Keratinocyte (primary cell): ENCODE measurements around the gene TXNDC2.

ENCODE experiments used
- EZH2 ChIP-seq: IDR thresholded peaks from one replicate; pipeline ENCODE4 v1.6.1; 2012; ENCODE audit warnings: inconsistent platforms, mild to moderate bottlenecking, low read length, moderate library complexity
- TF ChIP-seq, protein P1 (sequence below), 3 experiments: IDR thresholded peaks in 1 of 3; conservative IDR thresholded peaks in 1 of 3; optimal IDR thresholded peaks in 1 of 3; 2 replicates in 2 of 3; 3 replicates in 1 of 3; pipeline versions ENCODE3 to v1.5.1; 2011; ENCODE audit warnings: low read length in 3 of 3, mild to moderate bottlenecking in 3 of 3, moderate library complexity in 2 of 3, control low read depth in 1 of 3, inconsistent platforms in 1 of 3; ENCODE audit not compliant: insufficient read depth in 2 of 3; ENCODE audit errors: extremely low read depth in 1 of 3

DNA sequence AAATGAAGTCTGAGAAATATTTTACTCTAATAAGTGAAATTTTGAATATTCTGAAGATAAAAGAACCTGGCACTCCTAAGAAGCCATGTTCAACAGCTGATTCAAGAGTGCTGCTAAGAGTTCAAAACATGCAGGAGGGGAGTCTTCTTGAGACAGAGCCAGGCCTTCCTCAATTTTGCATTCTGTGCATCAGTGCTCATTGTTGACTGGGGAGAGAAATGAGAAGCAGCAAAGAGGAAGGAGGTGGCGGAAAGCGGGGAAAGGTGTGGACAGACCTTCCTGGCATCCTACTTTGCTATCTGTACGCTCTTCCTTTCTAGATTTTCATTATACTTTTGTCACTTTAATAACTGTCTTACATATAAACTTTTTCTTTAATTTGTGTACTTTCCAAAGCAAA, 29.7 kb upstream of the TXNDC2 start:
- TF ChIP-seq, protein P1, sequence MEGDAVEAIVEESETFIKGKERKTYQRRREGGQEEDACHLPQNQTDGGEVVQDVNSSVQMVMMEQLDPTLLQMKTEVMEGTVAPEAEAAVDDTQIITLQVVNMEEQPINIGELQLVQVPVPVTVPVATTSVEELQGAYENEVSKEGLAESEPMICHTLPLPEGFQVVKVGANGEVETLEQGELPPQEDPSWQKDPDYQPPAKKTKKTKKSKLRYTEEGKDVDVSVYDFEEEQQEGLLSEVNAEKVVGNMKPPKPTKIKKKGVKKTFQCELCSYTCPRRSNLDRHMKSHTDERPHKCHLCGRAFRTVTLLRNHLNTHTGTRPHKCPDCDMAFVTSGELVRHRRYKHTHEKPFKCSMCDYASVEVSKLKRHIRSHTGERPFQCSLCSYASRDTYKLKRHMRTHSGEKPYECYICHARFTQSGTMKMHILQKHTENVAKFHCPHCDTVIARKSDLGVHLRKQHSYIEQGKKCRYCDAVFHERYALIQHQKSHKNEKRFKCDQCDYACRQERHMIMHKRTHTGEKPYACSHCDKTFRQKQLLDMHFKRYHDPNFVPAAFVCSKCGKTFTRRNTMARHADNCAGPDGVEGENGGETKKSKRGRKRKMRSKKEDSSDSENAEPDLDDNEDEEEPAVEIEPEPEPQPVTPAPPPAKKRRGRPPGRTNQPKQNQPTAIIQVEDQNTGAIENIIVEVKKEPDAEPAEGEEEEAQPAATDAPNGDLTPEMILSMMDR (optimal IDR thresholded peaks at IDR 0.05 in 1 of 3, IDR thresholded peaks at IDR 0.05 in 1 of 3, conservative IDR thresholded peaks at IDR 0.05 in 1 of 3; ENCODE audit: extremely low read depth in 1 of 3, insufficient read depth in 2 of 3, low read length in 3 of 3): no peak
- TF ChIP-seq EZH2: no peak
